ENCODE results near the gene SRBD1. TPM values are rescaled to one million over a fixed set of nuclear protein-coding genes. Genes with fewer than 3 reads are reported as not detected.

Gene SRBD1
- total RNA-seq, 4 donors from 2014 or later: 9.0 to 22.0 (median 13.0) TPM

GRCh38 chr2:45494978-45495293 lies 116.1 kb downstream of the SRBD1 start:
- WGBS: 41% methylated on average over 1 of the region's 1 CpG
- Histone ChIP-seq H3K4me3 (no peak overlapping the region), H3K4me1 (no peaks in the 10 kb centered on the region), H3K9me3 (no peaks in the 10 kb centered on the region), H3K36me3 (peaks cover 0 to 4% (median 0%) of the 10 kb centered on the region in 4 donors), H3K27ac (replicated peaks in 1 of 4) (no peak overlapping the region), H3K27me3 (no peaks in the 10 kb centered on the region)
- DNase-seq (ENCODE audit: extremely low spot score): no peak
- intact Hi-C loops (cut with DNase I): loop anchor here (2.0 kb wide), 1 partner anchor 514 kb away; no protein-coding TSS in a partner anchor
- no peak for TF ChIP-seq POLR2AphosphoS5 (IDR thresholded peaks at IDR 0.05)
- TF ChIP-seq POLR2A (IDR thresholded peaks at IDR 0.05; ENCODE audit: low read depth): no peak
- no peak for TF ChIP-seq EP300 (IDR thresholded peaks at IDR 0.05)
- TF ChIP-seq CTCF (IDR thresholded peaks at IDR 0.05): no peak

GRCh38 chr2:45494275-45494977 lies 116.6 kb downstream of the SRBD1 start:
- intact Hi-C loops (cut with DNase I): loop anchor here (2.0 kb wide), 1 partner anchor 514 kb away; no protein-coding TSS in a partner anchor
- no peaks in the 10 kb centered on the region for H3K4me1 ChIP-seq
- TF ChIP-seq CTCF (IDR thresholded peaks at IDR 0.05) (peak; percentile 75 to 81 (median 78)), POLR2A (IDR thresholded peaks at IDR 0.05; ENCODE audit: low read depth) (no peak), EP300 (IDR thresholded peaks at IDR 0.05) (no peak), POLR2AphosphoS5 (IDR thresholded peaks at IDR 0.05) (no peak)
- H3K4me3 ChIP-seq: no peak overlapping the region
- WGBS: 6% methylated on average over 2 of the region's 2 CpGs
- no peaks in the 10 kb centered on the region for H3K9me3 ChIP-seq
- no peaks in the 10 kb centered on the region for H3K27me3 ChIP-seq
- no peak for DNase-seq (ENCODE audit: extremely low spot score)
- H3K36me3 ChIP-seq: peaks cover 0 to 4% (median 0%) of the 10 kb centered on the region in 4 donors
- H3K27ac ChIP-seq (replicated peaks in 1 of 4): no peak overlapping the region

- Histone ChIP-seq H3K9me3 (peaks cover 0 to under 1% (median 0%) of the 10 kb centered on the region in 4 donors), H3K27ac (replicated peaks in 1 of 4) (no peak overlapping the region), H3K27me3 (no peaks in the 10 kb centered on the region), H3K36me3 (peaks cover 0 to 11% (median 4%) of the 10 kb centered on the region in 4 donors), H3K4me1 (no peaks in the 10 kb centered on the region), H3K4me3 (no peak overlapping the region)
- no peak for DNase-seq (ENCODE audit: extremely low spot score)
- intact Hi-C loops (cut with DNase I): no loop called here
- 91% methylated on average over 3 of the region's 3 CpGs for WGBS
- no peak for TF ChIP-seq POLR2A (IDR thresholded peaks at IDR 0.05; ENCODE audit: low read depth)
- TF ChIP-seq EP300 (IDR thresholded peaks at IDR 0.05): no peak
- no peak for TF ChIP-seq POLR2AphosphoS5 (IDR thresholded peaks at IDR 0.05)
- TF ChIP-seq CTCF (IDR thresholded peaks at IDR 0.05): no peak
Measured at GRCh38 chr2:45484965-45485364, 126.1 kb downstream of the SRBD1 start.

- Histone ChIP-seq H3K4me3 (no peak overlapping the region), H3K4me1 (no peaks in the 10 kb centered on the region), H3K36me3 (peaks cover 0 to 15% (median 6%) of the 10 kb centered on the region in 4 donors), H3K27ac (replicated peaks in 1 of 4) (no peak overlapping the region), H3K9me3 (peaks cover 0 to 6% (median 0%) of the 10 kb centered on the region in 4 donors), H3K27me3 (no peaks in the 10 kb centered on the region)
- DNase-seq (ENCODE audit: extremely low spot score): no peak
- intact Hi-C loops (cut with DNase I): no loop called here
- TF ChIP-seq POLR2A (IDR thresholded peaks at IDR 0.05; ENCODE audit: low read depth) (no peak), CTCF (IDR thresholded peaks at IDR 0.05) (no peak), EP300 (IDR thresholded peaks at IDR 0.05) (no peak), POLR2AphosphoS5 (IDR thresholded peaks at IDR 0.05) (no peak)
Measured at GRCh38 chr2:45483997-45484396, 127.1 kb downstream of the SRBD1 start.

All from esophagus muscularis mucosa (tissue), 4 donors.